ENCODE results near the gene PRKAA1.

GRCh38 chr5:40790947-40791593, 7.1 kb downstream of the PRKAA1 start:
- TF ChIP-seq CTCF (conservative IDR thresholded peaks at IDR 0.05) (no peak), EZH2 (IDR thresholded peaks at IDR 0.05; ENCODE audit: low read depth) (no peak)

Data from PC-9 (cell line).